Measurements from ENCODE around the gene VAV1. TPM values are rescaled to one million over a fixed set of nuclear protein-coding genes. Genes with fewer than 3 reads are reported as not detected.

Gene VAV1
- total RNA-seq, 1 experiment from 2014 or later = 0.83 TPM

DNA sequence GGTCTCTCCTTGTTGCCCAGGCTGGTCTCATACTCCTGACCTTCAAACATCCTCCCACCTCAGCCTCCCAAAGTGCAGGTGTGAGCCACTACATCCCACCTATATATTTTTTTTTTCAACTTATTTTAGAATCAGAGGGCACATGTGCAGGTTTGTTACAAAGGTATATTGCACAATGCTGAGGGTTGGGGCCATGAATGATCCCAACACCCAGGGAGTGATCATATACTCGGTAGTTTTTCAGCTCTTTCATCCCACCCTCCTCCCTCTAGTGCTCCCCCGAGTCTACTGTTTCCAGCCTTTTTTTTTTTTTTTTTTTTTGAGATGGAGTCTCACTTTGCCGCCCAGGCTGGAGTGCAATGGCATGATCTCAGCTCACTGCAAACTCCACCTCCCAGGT, 76.5 kb downstream of the VAV1 start:
- peaks cover 4% of the 10 kb centered on the region; the same call in 1 of the 2 replicates for H3K27me3 Mint-ChIP-seq (ENCODE audit: low read depth)
- H3K4me1 Mint-ChIP-seq = 0 out of 2 replicates have a peak, but pooled peaks cover 2% of the 10 kb centered on the region
- peaks cover 10% of the 10 kb centered on the region for H3K36me3 Mint-ChIP-seq
- peaks cover 32% of the 10 kb centered on the region for H3K9me3 Mint-ChIP-seq
- ATAC-seq = no peak
- POLR2A ChIA-PET = no interaction called here
- H3K27ac Mint-ChIP-seq = no peak overlapping the region
- no peak for DNase-seq (ENCODE audit: low spot score)
- no peak for TF ChIP-seq ETV6 (CRISPR knock-in tag; IDR thresholded peaks at IDR 0.05)
- no peak overlapping the region for H3K4me3 Mint-ChIP-seq
- CTCF ChIA-PET = no interaction called here

DNA sequence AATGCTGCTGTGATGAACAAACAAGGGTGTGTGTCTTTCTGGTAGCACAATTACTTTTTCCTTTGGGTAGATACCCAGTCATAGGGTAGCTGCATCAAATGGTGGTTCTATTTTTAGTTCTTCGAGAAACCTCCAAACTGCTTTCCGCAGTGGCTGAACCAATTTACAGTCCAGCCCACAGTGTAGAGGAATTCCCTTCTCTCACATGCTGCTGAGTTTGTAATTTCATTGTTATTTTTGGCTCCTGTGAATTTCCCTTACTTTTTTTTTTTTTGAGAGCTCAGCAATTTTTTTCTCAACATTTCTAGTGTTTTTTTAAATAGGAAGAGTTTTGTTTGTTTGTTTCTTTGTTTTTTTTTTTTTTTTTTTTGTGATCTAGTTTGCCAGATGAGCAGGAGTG, 77.4 kb downstream of the VAV1 start:
- ATAC-seq (no peak), DNase-seq (ENCODE audit: low spot score) (no peak)
- Mint-ChIP-seq H3K36me3 (peaks cover 8% of the 10 kb centered on the region), H3K27ac (no peak overlapping the region), H3K4me3 (no peak overlapping the region), H3K4me1 (0 out of 2 replicates have a peak, but pooled peaks cover 2% of the 10 kb centered on the region), H3K27me3 (ENCODE audit: low read depth) (peaks cover 6% of the 10 kb centered on the region; the same call in 1 of the 2 replicates), H3K9me3 (peaks cover 36% of the 10 kb centered on the region)
- POLR2A ChIA-PET = no interaction called here
- no peak for TF ChIP-seq TEAD1 (CRISPR knock-in tag; IDR thresholded peaks at IDR 0.05)
- TF ChIP-seq ZNF671 (CRISPR knock-in tag; IDR thresholded peaks at IDR 0.05) = no peak
- TF ChIP-seq, protein P1, sequence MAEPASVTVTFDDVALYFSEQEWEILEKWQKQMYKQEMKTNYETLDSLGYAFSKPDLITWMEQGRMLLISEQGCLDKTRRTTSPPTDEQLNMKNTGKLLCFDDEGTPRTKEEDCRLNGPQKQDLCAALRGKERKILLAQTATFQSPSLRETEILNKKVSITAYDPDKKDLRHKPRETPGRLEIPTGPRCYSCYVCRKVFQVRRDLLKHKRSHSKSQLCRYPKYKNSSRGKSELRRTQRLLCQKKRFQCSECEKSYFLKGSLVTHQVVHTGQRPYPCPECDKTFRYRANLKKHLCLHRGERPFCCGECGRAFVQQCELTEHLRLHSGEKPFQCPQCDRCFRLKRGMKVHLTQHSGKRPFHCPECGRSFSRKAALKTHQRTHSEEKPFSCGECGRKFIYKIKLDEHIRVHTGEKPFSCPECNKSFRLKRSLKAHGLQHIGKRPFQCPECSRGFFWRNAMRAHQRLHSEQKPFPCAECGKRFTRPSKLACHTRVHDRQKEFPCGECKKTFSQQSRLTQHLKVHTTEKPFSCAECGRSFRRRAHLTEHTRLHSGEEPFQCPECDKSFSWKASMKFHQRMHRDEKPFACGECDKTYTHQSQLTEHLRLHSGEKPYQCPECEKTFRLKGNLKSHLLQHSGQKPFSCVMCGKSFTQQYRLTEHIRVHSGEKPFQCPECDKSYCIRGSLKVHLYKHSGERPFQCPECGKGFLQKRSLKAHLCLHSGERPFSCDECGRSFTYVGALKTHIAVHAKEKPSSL (CRISPR knock-in tag; conservative IDR thresholded peaks at IDR 0.05) = no peak
- no peak for TF ChIP-seq GTF2I (CRISPR knock-in tag; conservative IDR thresholded peaks at IDR 0.05)
- no peak for TF ChIP-seq ZNF263 (CRISPR knock-in tag; IDR thresholded peaks at IDR 0.05; ENCODE audit: low read depth)
- TF ChIP-seq NR3C1 (CRISPR knock-in tag; conservative IDR thresholded peaks at IDR 0.05; ENCODE audit: low read depth) = no peak
- TF ChIP-seq ZBTB21 (CRISPR knock-in tag; IDR thresholded peaks at IDR 0.05; ENCODE audit: borderline replicate concordance) = no peak
- TF ChIP-seq ZNF416 (CRISPR knock-in tag; IDR thresholded peaks at IDR 0.05) = no peak
- CTCF ChIA-PET = no interaction called here

DNA sequence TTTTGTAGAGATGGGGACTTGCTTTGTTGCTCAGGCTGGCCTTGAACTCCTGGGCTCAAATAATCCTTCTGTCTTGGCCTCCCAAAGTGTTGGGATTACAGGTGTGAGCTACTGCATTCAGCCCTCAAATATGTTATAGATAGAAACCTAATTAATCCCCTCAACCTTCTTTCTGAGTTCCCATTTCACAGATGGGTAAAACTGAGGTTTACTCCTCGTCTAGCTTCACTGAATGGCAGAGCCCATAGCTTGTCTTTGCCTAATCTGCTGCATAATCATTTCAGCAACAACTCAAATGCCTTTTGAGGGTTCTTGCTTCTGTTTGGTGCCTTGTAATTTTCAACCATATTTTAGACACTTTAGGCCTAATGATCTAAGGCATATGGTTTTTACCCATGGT, 78.9 kb downstream of the VAV1 start:
- TF ChIP-seq ZNF671 (CRISPR knock-in tag; IDR thresholded peaks at IDR 0.05) = no peak
- TF ChIP-seq, protein P2, sequence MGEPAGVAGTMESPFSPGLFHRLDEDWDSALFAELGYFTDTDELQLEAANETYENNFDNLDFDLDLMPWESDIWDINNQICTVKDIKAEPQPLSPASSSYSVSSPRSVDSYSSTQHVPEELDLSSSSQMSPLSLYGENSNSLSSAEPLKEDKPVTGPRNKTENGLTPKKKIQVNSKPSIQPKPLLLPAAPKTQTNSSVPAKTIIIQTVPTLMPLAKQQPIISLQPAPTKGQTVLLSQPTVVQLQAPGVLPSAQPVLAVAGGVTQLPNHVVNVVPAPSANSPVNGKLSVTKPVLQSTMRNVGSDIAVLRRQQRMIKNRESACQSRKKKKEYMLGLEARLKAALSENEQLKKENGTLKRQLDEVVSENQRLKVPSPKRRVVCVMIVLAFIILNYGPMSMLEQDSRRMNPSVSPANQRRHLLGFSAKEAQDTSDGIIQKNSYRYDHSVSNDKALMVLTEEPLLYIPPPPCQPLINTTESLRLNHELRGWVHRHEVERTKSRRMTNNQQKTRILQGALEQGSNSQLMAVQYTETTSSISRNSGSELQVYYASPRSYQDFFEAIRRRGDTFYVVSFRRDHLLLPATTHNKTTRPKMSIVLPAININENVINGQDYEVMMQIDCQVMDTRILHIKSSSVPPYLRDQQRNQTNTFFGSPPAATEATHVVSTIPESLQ (CRISPR knock-in tag; IDR thresholded peaks at IDR 0.05) = no peak
- no peak for TF ChIP-seq RORB (CRISPR knock-in tag; IDR thresholded peaks at IDR 0.05)
- no peak for TF ChIP-seq ZNF396 (CRISPR knock-in tag; IDR thresholded peaks at IDR 0.05; ENCODE audit: borderline replicate concordance)
- no peak for TF ChIP-seq FOXJ3 (CRISPR knock-in tag; IDR thresholded peaks at IDR 0.05; ENCODE audit: borderline replicate concordance)
- TF ChIP-seq, protein P3, sequence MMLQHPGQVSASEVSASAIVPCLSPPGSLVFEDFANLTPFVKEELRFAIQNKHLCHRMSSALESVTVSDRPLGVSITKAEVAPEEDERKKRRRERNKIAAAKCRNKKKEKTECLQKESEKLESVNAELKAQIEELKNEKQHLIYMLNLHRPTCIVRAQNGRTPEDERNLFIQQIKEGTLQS (CRISPR knock-in tag; conservative IDR thresholded peaks at IDR 0.05) = no peak
- TF ChIP-seq, protein P4, sequence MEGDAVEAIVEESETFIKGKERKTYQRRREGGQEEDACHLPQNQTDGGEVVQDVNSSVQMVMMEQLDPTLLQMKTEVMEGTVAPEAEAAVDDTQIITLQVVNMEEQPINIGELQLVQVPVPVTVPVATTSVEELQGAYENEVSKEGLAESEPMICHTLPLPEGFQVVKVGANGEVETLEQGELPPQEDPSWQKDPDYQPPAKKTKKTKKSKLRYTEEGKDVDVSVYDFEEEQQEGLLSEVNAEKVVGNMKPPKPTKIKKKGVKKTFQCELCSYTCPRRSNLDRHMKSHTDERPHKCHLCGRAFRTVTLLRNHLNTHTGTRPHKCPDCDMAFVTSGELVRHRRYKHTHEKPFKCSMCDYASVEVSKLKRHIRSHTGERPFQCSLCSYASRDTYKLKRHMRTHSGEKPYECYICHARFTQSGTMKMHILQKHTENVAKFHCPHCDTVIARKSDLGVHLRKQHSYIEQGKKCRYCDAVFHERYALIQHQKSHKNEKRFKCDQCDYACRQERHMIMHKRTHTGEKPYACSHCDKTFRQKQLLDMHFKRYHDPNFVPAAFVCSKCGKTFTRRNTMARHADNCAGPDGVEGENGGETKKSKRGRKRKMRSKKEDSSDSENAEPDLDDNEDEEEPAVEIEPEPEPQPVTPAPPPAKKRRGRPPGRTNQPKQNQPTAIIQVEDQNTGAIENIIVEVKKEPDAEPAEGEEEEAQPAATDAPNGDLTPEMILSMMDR (IDR thresholded peaks at IDR 0.05) = no peak
- TF ChIP-seq ZNF263 (CRISPR knock-in tag; IDR thresholded peaks at IDR 0.05; ENCODE audit: low read depth) = no peak
- no peak for TF ChIP-seq ATF1 (CRISPR knock-in tag; IDR thresholded peaks at IDR 0.05)
- TF ChIP-seq NFE2L1 (CRISPR knock-in tag; IDR thresholded peaks at IDR 0.05) = no peak
- TF ChIP-seq GTF2I (CRISPR knock-in tag; conservative IDR thresholded peaks at IDR 0.05) = no peak
- TF ChIP-seq, protein P5, sequence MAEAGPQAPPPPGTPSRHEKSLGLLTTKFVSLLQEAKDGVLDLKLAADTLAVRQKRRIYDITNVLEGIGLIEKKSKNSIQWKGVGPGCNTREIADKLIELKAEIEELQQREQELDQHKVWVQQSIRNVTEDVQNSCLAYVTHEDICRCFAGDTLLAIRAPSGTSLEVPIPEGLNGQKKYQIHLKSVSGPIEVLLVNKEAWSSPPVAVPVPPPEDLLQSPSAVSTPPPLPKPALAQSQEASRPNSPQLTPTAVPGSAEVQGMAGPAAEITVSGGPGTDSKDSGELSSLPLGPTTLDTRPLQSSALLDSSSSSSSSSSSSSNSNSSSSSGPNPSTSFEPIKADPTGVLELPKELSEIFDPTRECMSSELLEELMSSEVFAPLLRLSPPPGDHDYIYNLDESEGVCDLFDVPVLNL (CRISPR knock-in tag; IDR thresholded peaks at IDR 0.05; ENCODE audit: borderline replicate concordance, low read depth) = no peak
- no peak for TF ChIP-seq RELA (CRISPR knock-in tag; IDR thresholded peaks at IDR 0.05; ENCODE audit: borderline replicate concordance)
- TF ChIP-seq ZBTB21 (CRISPR knock-in tag; IDR thresholded peaks at IDR 0.05; ENCODE audit: borderline replicate concordance) = no peak
- Mint-ChIP-seq H3K27me3 (ENCODE audit: low read depth) (peaks cover 10% of the 10 kb centered on the region; the same call in 1 of the 2 replicates), H3K36me3 (peaks cover 15% of the 10 kb centered on the region), H3K9me3 (peaks cover 46% of the 10 kb centered on the region), H3K4me3 (no peak overlapping the region), H3K27ac (no peak overlapping the region), H3K4me1 (0 out of 2 replicates have a peak, but pooled peaks cover 2% of the 10 kb centered on the region)
- ChIA-PET CTCF (no interaction called here), POLR2A (no interaction called here)
- DNase-seq (ENCODE audit: low spot score) (no peak), ATAC-seq (no peak)
